Stimulated activated naive B cell treated with anti-CD40 and anti-IgM and Interleukin-4, amounts not matched to agents 10 μg/mL and 1 μg/mL and 100 μg/mL, for 72 hours (primary cell): ENCODE results near the gene NKD1.

Experiments used
- ATAC-seq, 2 donors: fragments of 150-1000 bp; cut with Tn5 transposase; replicated peaks; 2 replicates each; pipeline ENCODE4 v1.10.0; 2021; ENCODE audit warnings: moderate library complexity in 1 of 2
- DNase-seq: peaks from one replicate; pipeline ENCODE4 v3.0.0; 2021
- H3K27ac Mint-ChIP-seq: one replicate; pipeline ENCODE4 v1.8.0; 2022; ENCODE audit warnings: mild to moderate bottlenecking, mixed read lengths
- H3K27me3 Mint-ChIP-seq, 2 donors: one replicate each; pipeline ENCODE4 v1.8.0; 2022; ENCODE audit warnings: mixed read lengths in 2 of 2
- H3K36me3 Mint-ChIP-seq, 2 donors: one replicate each; pipeline ENCODE4 v1.8.0; 2022; ENCODE audit warnings: mixed read lengths in 2 of 2, mild to moderate bottlenecking in 1 of 2
- H3K4me1 Mint-ChIP-seq, 2 donors: one replicate each; pipeline ENCODE4 v1.8.0; 2022; ENCODE audit warnings: mixed read lengths in 2 of 2, mild to moderate bottlenecking in 1 of 2
- H3K4me3 Mint-ChIP-seq, 2 donors: one replicate each; pipeline ENCODE4 v1.8.0; 2022; ENCODE audit warnings: mild to moderate bottlenecking in 2 of 2, mixed read lengths in 2 of 2, moderate library complexity in 1 of 2
- H3K9me3 Mint-ChIP-seq, 2 donors: one replicate each; pipeline ENCODE4 v1.8.0; 2022; ENCODE audit warnings: mixed read lengths in 2 of 2, mild to moderate bottlenecking in 1 of 2

The NKD1 gene

DNA sequence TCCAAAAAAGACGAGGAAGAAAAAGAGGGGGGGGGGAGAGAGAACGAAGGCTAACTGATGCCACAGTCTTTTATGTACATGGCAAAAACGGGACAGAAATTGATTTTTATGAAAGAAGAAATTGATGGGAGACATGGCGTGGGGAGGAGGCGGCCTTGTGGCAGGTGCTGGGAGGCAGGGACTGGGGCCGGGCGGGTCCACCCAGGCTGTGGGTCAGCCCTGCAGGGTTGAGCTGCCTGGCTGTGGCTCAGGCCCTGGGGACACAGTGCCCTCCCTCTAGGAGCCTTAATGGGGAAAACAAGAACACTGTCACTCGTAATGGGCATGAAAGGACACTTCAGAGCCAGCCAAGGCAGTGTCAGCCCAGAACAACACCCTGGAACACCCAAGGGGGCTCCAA is 98.1 kb downstream of the NKD1 start:
- H3K27ac Mint-ChIP-seq, result no peak overlapping the region
- H3K27me3 Mint-ChIP-seq, result peaks cover 4 to 7% of the 10 kb centered on the region in 2 donors
- H3K4me3 Mint-ChIP-seq, result no peak overlapping the region
- ATAC-seq, result no peak
- DNase-seq, result no peak
- H3K4me1 Mint-ChIP-seq, result peaks cover 5% of the 10 kb centered on the region in 2 donors
- H3K36me3 Mint-ChIP-seq, result peaks cover 3 to 4% of the 10 kb centered on the region in 2 donors
- H3K9me3 Mint-ChIP-seq, result no peaks in the 10 kb centered on the region

DNA sequence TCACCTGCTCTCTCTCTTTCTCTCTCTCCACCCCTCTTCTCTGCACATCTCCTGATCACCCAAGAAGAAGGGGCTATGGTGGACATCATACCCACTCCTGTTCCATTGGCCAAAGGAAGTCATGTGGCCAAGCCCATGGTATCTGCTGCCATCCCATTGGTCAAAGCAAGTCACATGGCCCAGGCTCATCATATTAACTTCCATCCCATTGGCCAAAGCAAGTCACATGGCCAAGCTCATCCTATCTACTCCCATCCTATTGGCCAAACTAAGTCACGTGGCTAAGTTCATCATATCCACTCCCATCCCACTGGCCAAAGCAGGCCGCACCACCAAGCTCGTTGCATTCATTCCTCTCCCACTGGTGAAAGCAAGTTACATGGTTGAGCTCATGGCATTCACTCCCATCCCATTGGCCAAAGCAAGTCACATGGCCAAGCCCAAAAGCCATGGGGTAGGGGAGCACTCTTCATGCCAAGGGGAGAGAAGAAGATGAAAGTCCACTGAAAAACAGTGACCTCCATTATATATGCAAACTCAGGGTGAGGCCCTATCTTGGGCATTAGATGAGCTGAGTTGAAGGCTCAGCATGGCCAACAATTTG is 103.7 kb downstream of the NKD1 start:
- ATAC-seq (no peak), DNase-seq (no peak)
- Mint-ChIP-seq H3K4me3 (no peak overlapping the region), H3K27me3 (no peaks in the 10 kb centered on the region), H3K4me1 (no peaks in the 10 kb centered on the region), H3K27ac (no peak overlapping the region), H3K9me3 (peaks cover 5% of the 10 kb centered on the region in 2 donors), H3K36me3 (peaks cover 3 to 8% of the 10 kb centered on the region in 2 donors)

- H3K27ac Mint-ChIP-seq, result no peak overlapping the region
- ATAC-seq (no peak), DNase-seq (no peak)
- H3K4me1 Mint-ChIP-seq, result no peaks in the 10 kb centered on the region
- H3K4me3 Mint-ChIP-seq, result no peak overlapping the region
- H3K9me3 Mint-ChIP-seq, result peaks cover 5% of the 10 kb centered on the region in 2 donors
- no peaks in the 10 kb centered on the region for H3K27me3 Mint-ChIP-seq
- H3K36me3 Mint-ChIP-seq, result peaks cover 3 to 8% of the 10 kb centered on the region in 2 donors
Observed at GRCh38 chr16:50652836-50653425, 104.7 kb downstream of the NKD1 start.

GRCh38 chr16:50653633-50654519 is 105.7 kb downstream of the NKD1 start:
- Mint-ChIP-seq H3K4me1 (no peaks in the 10 kb centered on the region), H3K4me3 (no peak overlapping the region), H3K27me3 (no peaks in the 10 kb centered on the region), H3K27ac (peak overlapping the region; percentile 11), H3K36me3 (peaks cover 3 to 8% of the 10 kb centered on the region in 2 donors), H3K9me3 (peaks cover 5% of the 10 kb centered on the region in 2 donors)
- no peak for ATAC-seq
- DNase-seq, result no peak

DNA sequence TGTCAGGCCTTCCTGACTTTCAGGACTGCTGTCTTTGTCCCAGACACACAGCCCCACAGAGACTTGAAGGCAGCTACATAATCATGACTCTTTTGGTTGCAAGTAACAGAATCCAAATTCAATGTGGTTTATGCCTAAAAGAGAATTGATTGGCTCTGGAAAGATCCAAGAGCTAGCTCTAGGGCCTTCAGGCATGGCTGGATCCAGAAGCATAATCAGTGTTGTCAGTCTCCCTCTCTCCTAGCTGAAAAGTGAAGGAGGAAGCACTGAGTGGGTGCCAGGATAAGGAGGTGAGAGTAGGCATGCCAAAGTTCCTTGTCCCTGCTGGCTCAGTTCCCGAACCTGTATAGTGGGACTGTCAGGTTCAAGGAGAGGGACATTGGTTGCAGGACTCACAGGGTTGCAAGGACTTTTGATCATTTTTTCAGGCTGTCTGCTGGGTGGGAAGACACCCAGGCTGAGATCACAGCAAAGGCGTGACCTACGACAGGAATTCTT is 107.4 kb downstream of the NKD1 start:
- ATAC-seq, result no peak
- Mint-ChIP-seq H3K36me3 (peaks cover 0 to 4% of the 10 kb centered on the region in 2 donors), H3K4me1 (no peaks in the 10 kb centered on the region), H3K27ac (no peak overlapping the region), H3K9me3 (peaks cover 5% of the 10 kb centered on the region in 2 donors), H3K27me3 (no peaks in the 10 kb centered on the region), H3K4me3 (no peak overlapping the region)
- DNase-seq, result no peak

- no peak for ATAC-seq
- Mint-ChIP-seq H3K4me3 (no peak overlapping the region), H3K27ac (no peak overlapping the region)
Observed at GRCh38 chr16:50657241-50657640, 109.0 kb downstream of the NKD1 start.

GRCh38 chr16:50659806-50660205 is 111.6 kb downstream of the NKD1 start:
- no peak for DNase-seq
- Mint-ChIP-seq H3K36me3 (no peaks in the 10 kb centered on the region), H3K4me1 (peaks cover under 1 to 2% of the 10 kb centered on the region in 2 donors), H3K27me3 (no peaks in the 10 kb centered on the region), H3K9me3 (peaks cover 0 to 3% of the 10 kb centered on the region in 2 donors), H3K27ac (no peak overlapping the region), H3K4me3 (no peak overlapping the region)
- ATAC-seq, result no peak

More at GRCh38 chr16:50657241-50657640, 109.0 kb downstream of the NKD1 start:
- no peak for DNase-seq
- no peaks in the 10 kb centered on the region for H3K36me3 Mint-ChIP-seq
- no peaks in the 10 kb centered on the region for H3K4me1 Mint-ChIP-seq
- no peaks in the 10 kb centered on the region for H3K27me3 Mint-ChIP-seq
- peaks cover 0 to under 1% of the 10 kb centered on the region in 2 donors for H3K9me3 Mint-ChIP-seq

DNA sequence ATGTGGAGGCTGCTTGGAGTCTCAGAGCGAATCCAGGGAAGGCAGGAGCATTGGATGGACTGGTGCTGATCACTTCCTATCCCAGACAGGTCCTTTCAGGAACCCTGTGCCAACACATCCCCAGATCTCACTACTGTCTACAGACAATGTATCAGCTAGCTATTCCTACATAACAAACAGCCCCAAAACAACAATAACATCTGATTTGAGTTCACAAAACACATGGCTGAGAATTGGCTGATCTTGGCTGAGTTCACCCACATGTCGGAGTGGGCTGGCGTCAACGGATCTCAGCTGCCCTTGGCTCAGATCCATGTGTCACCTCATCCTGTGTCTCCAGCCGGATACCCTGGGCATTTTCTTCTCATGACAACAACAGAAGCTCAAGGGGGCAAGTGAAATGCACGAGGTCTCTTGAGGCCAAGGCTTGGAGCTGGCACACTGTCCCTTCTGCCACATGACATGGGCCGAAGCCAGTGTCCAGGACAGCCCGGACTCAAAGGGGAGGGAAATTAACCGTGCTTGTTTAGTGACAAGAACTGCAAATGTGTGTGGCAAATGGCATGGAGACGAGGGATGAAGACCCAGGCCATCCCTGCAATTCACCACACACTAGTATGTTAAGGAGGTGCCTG is 114.2 kb downstream of the NKD1 start:
- Mint-ChIP-seq H3K4me3 (no peak overlapping the region), H3K36me3 (peaks cover 2 to 6% of the 10 kb centered on the region in 2 donors), H3K4me1 (peaks cover 12 to 21% of the 10 kb centered on the region in 2 donors), H3K9me3 (peaks cover 0 to 3% of the 10 kb centered on the region in 2 donors), H3K27me3 (no peaks in the 10 kb centered on the region), H3K27ac (no peak overlapping the region)
- DNase-seq (no peak), ATAC-seq (no peak)

DNA sequence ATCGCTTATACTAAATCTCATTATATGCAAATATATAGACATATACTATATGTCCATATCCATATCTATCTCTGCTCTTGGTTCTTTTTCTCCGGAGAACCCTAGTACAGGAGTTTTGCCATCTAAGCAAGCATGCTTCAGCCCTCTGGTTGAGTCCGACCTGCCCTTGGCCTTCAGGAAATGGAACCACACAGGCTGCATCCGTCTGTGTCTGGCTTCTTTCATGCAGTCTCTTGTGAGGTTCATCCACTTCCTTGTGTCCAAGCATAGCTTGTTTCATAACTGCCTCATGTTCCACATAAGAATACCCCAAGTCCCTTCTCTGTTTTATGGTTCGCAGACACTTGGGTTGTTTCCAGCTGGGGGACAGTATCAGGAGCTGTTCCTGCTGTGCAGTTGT is 116.1 kb downstream of the NKD1 start:
- Mint-ChIP-seq H3K4me3 (no peak overlapping the region), H3K36me3 (peaks cover 7 to 18% of the 10 kb centered on the region in 2 donors)

GRCh38 chr16:50665128-50665878 is 117.1 kb downstream of the NKD1 start:
- peak overlapping the region; percentile 82 to 90 for H3K4me3 Mint-ChIP-seq
- peaks cover 0 to 3% of the 10 kb centered on the region in 2 donors for H3K9me3 Mint-ChIP-seq
- H3K4me1 Mint-ChIP-seq, result peaks cover 22 to 32% of the 10 kb centered on the region in 2 donors
- DNase-seq, result peak; percentile 63
- H3K36me3 Mint-ChIP-seq, result peaks cover 11 to 25% of the 10 kb centered on the region in 2 donors
- H3K27me3 Mint-ChIP-seq, result no peaks in the 10 kb centered on the region
- peak; percentile 67 to 76 for ATAC-seq
- H3K27ac Mint-ChIP-seq, result peak overlapping the region; percentile 92

More for the DNA sequence above, 116.1 kb downstream of the NKD1 start:
- DNase-seq (no peak), ATAC-seq (no peak)
- peaks cover 22 to 27% of the 10 kb centered on the region in 2 donors for H3K4me1 Mint-ChIP-seq
- H3K27me3 Mint-ChIP-seq, result no peaks in the 10 kb centered on the region
- no peak overlapping the region for H3K27ac Mint-ChIP-seq
- peaks cover 0 to 3% of the 10 kb centered on the region in 2 donors for H3K9me3 Mint-ChIP-seq

- Mint-ChIP-seq H3K27me3 (no peaks in the 10 kb centered on the region), H3K36me3 (peaks cover 19 to 40% of the 10 kb centered on the region in 2 donors), H3K9me3 (peaks cover 4 to 9% of the 10 kb centered on the region in 2 donors), H3K27ac (peak overlapping the region; percentile 90), H3K4me1 (peaks cover 26 to 38% of the 10 kb centered on the region in 2 donors), H3K4me3 (peak overlapping the region; percentile 4 to 49)
- peak; percentile 16 for DNase-seq
- ATAC-seq, result peak; percentile 81 to 88
Observed at GRCh38 chr16:50666658-50667496, 118.7 kb downstream of the NKD1 start.

GRCh38 chr16:50667497-50668367 is 119.5 kb downstream of the NKD1 start:
- ATAC-seq, result no peak
- H3K4me1 Mint-ChIP-seq, result peaks cover 26 to 38% of the 10 kb centered on the region in 2 donors
- no peaks in the 10 kb centered on the region for H3K27me3 Mint-ChIP-seq
- H3K4me3 Mint-ChIP-seq, result peak overlapping the region; percentile 4 to 5
- no peak for DNase-seq
- peaks cover 9 to 12% of the 10 kb centered on the region in 2 donors for H3K9me3 Mint-ChIP-seq
- H3K27ac Mint-ChIP-seq, result peak overlapping the region; percentile 90
- peaks cover 28 to 49% of the 10 kb centered on the region in 2 donors for H3K36me3 Mint-ChIP-seq
